ENCODE measurements around the gene PIP5K1A. TPM values are rescaled to one million over a fixed set of nuclear protein-coding genes. Genes with fewer than 3 reads are reported as not detected.

The PIP5K1A gene
- total and polyA plus RNA-seq, 3 experiments from 2014 or later, result 13.0 to 77.0 (median 76.7) TPM

DNA sequence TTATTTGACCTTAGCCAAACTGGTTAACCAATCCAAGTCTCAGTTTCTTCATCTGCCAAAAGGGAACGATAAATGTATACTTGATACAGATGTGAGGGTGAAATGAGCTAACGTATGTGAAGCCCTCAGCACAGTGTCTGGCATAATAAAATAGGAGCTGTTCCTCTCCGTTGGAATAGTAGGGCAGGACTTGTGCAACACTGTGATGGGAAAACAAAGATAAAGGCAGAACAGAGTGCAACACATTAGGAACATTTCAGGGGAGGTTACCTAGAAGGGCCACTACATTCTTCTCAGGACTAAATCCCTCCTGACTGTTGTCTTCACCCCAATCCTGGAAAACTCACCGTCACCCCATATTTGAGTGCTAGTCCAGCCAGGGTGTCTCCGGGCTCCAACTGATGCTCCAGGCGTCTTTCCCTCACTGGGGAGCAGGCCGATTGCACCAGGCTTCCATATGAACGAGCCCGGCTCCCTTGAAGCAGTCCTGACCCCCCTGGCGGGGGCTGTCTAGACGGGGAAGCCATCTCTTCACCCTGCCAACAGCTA, 33.5 kb upstream of the PIP5K1A start:
- Histone ChIP-seq H3K4me1 (ENCODE audit: insufficient read depth, low read length) (peaks cover 46% of the 10 kb centered on the region), H3K27me3 (ENCODE audit: insufficient read depth, low read length, poor library complexity, severe bottlenecking) (no peaks in the 10 kb centered on the region), H3K36me3 (ENCODE audit: insufficient read depth, low read length) (peaks cover 9% of the 10 kb centered on the region), H3K4me3 (ENCODE audit: low read length) (peak overlapping the region; percentile 94), H3K27ac (ENCODE audit: low read depth, low read length) (peak overlapping the region; percentile 78), H3K9me3 (ENCODE audit: low read length) (no peaks in the 10 kb centered on the region)
- H3K27me3 Mint-ChIP-seq, result peaks cover 0 to 3% of the 10 kb centered on the region in 2 donors
- POLR2A ChIA-PET, result interaction anchor here (0.6 to 2.4 kb wide), 3 partner anchors 8 to 90 kb away, joined by 3 to 8 read pairs (median 3); partner anchors contain the start of genes PSMD4 and TNFAIP8L2
- peaks cover 0 to 57% (median 5%) of the 10 kb centered on the region in 3 donors for H3K36me3 Mint-ChIP-seq
- H3K4me3 Mint-ChIP-seq, result peak overlapping the region; percentile 23 to 96 (median 93)
- DNase-seq, result no peak
- H3K9me3 Mint-ChIP-seq, result peaks cover 0 to 2% (median 0%) of the 10 kb centered on the region in 5 donors
- peak overlapping the region in 7 of 8 donors; percentile 24 to 97 (median 61) for H3K27ac Mint-ChIP-seq
- peaks cover 45 to 75% (median 52%) of the 10 kb centered on the region in 3 donors for H3K4me1 Mint-ChIP-seq
- CTCF ChIA-PET, result interaction anchor here (3.2 kb wide), 1 partner anchor 9 kb away, joined by 17 read pairs; the partner anchor contains the start of gene TNFAIP8L2

- H3K27ac Mint-ChIP-seq, result peak overlapping the region; percentile 91 to 99 (median 95)
- peaks cover 0 to 60% (median 5%) of the 10 kb centered on the region in 3 donors for H3K36me3 Mint-ChIP-seq
- Histone ChIP-seq H3K27ac (ENCODE audit: low read depth, low read length) (peak overlapping the region; percentile 78), H3K4me3 (ENCODE audit: low read length) (peak overlapping the region; percentile 94), H3K9me3 (ENCODE audit: low read length) (no peaks in the 10 kb centered on the region), H3K27me3 (ENCODE audit: insufficient read depth, low read length, poor library complexity, severe bottlenecking) (no peaks in the 10 kb centered on the region), H3K36me3 (ENCODE audit: insufficient read depth, low read length) (peaks cover 9% of the 10 kb centered on the region), H3K4me1 (ENCODE audit: insufficient read depth, low read length) (peaks cover 41% of the 10 kb centered on the region)
- peak in 2 of 5 donors; percentile 13 to 52 for DNase-seq
- peaks cover 0 to 3% of the 10 kb centered on the region in 2 donors for H3K27me3 Mint-ChIP-seq
- peak overlapping the region; percentile 92 to 99 (median 95) for H3K4me3 Mint-ChIP-seq
- CTCF ChIA-PET, result interaction anchor here (3.2 kb wide), 1 partner anchor 9 kb away, joined by 17 read pairs; the partner anchor contains the start of gene TNFAIP8L2
- POLR2A ChIA-PET, result interaction anchor here (0.6 to 2.4 kb wide), 3 partner anchors 8 to 89 kb away, joined by 3 to 8 read pairs (median 3); partner anchors contain the start of genes PSMD4 and TNFAIP8L2
- peaks cover 0 to 2% (median 0%) of the 10 kb centered on the region in 5 donors for H3K9me3 Mint-ChIP-seq
- peaks cover 42 to 70% (median 47%) of the 10 kb centered on the region in 3 donors for H3K4me1 Mint-ChIP-seq
These were observed 33.0 kb upstream of the PIP5K1A start for GRCh38 chr1:151165281-151165737.

DNA sequence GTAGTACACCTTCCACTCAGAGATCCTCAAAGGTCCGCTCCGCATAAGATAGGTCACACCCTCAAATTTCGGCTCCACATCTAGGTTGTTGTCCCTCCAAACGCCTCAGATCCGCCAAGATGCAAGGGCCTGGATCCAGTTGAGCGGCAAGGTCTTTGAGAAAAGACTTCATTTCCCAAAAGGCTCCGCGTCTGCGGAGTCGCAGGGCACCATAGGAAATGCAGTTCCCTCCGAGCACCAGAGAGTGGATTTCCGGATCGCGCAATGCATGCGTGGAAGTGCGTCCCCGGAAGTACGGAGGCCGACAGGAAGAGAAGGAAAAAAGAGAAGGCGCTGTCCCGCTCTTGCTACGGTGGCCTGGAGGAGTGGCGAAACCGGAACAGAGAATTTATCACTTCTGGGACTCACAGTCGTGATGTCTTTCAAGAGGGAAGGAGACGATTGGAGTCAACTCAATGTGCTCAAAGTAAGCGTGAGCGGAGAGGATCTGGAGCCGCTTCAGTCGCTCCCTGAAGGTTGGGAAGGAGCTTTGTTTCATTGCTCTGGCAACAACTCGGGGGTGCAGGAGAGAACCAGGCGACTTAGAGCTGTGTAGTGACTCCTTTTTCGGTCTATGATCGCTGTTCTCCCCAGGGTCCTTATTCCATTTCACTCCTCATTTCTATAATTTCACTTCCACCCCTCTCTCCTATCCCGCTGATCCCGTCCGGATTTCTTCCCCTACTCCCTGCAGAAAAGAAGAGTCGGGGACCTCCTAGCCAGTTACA, 32.4 kb upstream of the PIP5K1A start, which contains the start of the genes LYSMD1 and SCNM1:
LYSMD1 (minus strand) TSS at position 165 of the 767 bp plus-strand sequence. CDS start 644 bp downstream, outside the sequence.
SCNM1 (plus strand) TSS at position 407 of the 767 bp plus-strand sequence; CDS start at position 416, 9 bp downstream.
- H3K36me3 ChIP-seq (ENCODE audit: insufficient read depth, low read length), result peaks cover 9% of the 10 kb centered on the region
- DNase-seq, result peak; percentile 94 to 98 (median 97)
- peak within 1 kb of the TSS; percentile 91 to 99 (median 95) for H3K27ac Mint-ChIP-seq
- peak within 1 kb of the TSS; percentile 92 to 99 (median 95) for H3K4me3 Mint-ChIP-seq
- ChIA-PET CTCF (interaction anchor here (0.8 to 3.2 kb wide), 2 partner anchors 10 to 113 kb away, joined by 3 to 17 read pairs; partner anchors contain the start of gene TNFAIP8L2), POLR2A (interaction anchor here (0.6 to 2.4 kb wide), 4 partner anchors 9 to 110 kb away, joined by 3 to 8 read pairs (median 4); partner anchors contain the start of genes TNFAIP8L2 and VPS72)
- H3K36me3 Mint-ChIP-seq, result peaks cover 0 to 63% (median 6%) of the 10 kb centered on the region in 3 donors
- peaks cover 0 to 2% (median 0%) of the 10 kb centered on the region in 5 donors for H3K9me3 Mint-ChIP-seq
- peaks cover 0 to 3% of the 10 kb centered on the region in 2 donors for H3K27me3 Mint-ChIP-seq
- peak within 1 kb of the TSS; percentile 94 for H3K4me3 ChIP-seq (ENCODE audit: low read length)
- no peaks in the 10 kb centered on the region for H3K9me3 ChIP-seq (ENCODE audit: low read length)
- H3K27ac ChIP-seq (ENCODE audit: low read depth, low read length), result peak within 1 kb of the TSS; percentile 78
- peaks cover 36% of the 10 kb centered on the region for H3K4me1 ChIP-seq (ENCODE audit: insufficient read depth, low read length)
- peaks cover 39 to 64% (median 46%) of the 10 kb centered on the region in 3 donors for H3K4me1 Mint-ChIP-seq
- no peaks in the 10 kb centered on the region for H3K27me3 ChIP-seq (ENCODE audit: insufficient read depth, low read length, poor library complexity, severe bottlenecking)

DNA sequence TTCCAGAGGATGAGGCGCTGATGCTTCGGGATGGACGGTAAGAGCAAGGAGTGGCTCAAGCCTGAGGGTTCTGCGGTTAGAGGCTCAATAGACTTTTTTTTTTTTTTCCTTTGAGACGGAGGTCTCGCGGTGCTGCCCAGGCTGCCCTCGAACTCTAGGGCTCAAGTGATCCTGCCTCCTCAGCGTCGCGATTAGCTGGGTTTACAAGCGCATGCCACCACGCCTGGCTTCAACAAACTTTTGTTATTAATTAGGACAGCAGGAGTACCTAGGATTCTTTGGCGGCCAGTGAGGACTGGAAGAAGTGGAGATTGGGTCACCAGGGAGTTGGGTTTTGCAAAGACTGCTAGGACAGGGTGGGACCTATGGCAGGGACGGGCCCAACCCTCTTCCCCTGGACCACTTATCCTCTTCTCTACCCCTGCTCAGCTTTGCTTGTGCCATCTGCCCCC, 31.8 kb upstream of the PIP5K1A start:
- no peaks in the 10 kb centered on the region for H3K27me3 ChIP-seq (ENCODE audit: insufficient read depth, low read length, poor library complexity, severe bottlenecking)
- no peak for DNase-seq
- Mint-ChIP-seq H3K4me3 (peak overlapping the region; percentile 92 to 99 (median 95)), H3K27me3 (peaks cover 0 to 3% of the 10 kb centered on the region in 2 donors), H3K4me1 (peaks cover 37 to 58% (median 43%) of the 10 kb centered on the region in 3 donors), H3K9me3 (peaks cover 0 to 2% (median 0%) of the 10 kb centered on the region in 5 donors), H3K36me3 (peaks cover 0 to 65% (median 6%) of the 10 kb centered on the region in 3 donors), H3K27ac (peak overlapping the region in 7 of 8 donors; percentile 91 to 99 (median 94))
- peaks cover 34% of the 10 kb centered on the region for H3K4me1 ChIP-seq (ENCODE audit: insufficient read depth, low read length)
- CTCF ChIA-PET, result interaction anchor here (0.8 to 3.2 kb wide), 2 partner anchors 10 to 114 kb away, joined by 3 to 17 read pairs; partner anchors contain the start of gene TNFAIP8L2
- peak overlapping the region; percentile 78 for H3K27ac ChIP-seq (ENCODE audit: low read depth, low read length)
- POLR2A ChIA-PET, result interaction anchor here (0.6 to 2.4 kb wide), 4 partner anchors 8 to 110 kb away, joined by 3 to 8 read pairs (median 4); partner anchors contain the start of genes TNFAIP8L2 and VPS72
- peak overlapping the region; percentile 94 for H3K4me3 ChIP-seq (ENCODE audit: low read length)
- H3K36me3 ChIP-seq (ENCODE audit: insufficient read depth, low read length), result peaks cover 9% of the 10 kb centered on the region
- H3K9me3 ChIP-seq (ENCODE audit: low read length), result no peaks in the 10 kb centered on the region

DNA sequence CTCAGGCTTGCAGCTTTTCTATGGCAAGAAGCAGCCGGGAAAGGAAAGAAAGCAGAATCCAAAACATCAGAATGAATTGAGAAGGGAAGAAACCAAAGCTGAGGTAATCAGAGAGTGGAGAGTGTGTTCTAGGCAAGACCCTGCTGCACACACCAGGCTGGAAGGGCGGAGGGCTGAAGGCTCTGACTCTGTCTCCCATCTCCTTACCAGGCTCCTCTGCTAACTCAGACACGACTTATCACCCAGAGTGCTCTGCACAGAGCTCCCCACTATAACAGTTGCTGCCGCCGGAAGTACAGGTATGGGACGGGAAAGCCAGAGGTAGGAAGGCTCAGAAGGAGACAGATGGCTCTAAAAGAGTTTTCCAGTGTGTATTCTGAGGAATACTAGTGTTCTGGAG, 31.2 kb upstream of the PIP5K1A start:
- Mint-ChIP-seq H3K9me3 (peaks cover 0 to 2% (median 0%) of the 10 kb centered on the region in 5 donors), H3K36me3 (peaks cover 0 to 62% (median 6%) of the 10 kb centered on the region in 3 donors), H3K27me3 (peaks cover 0 to 4% of the 10 kb centered on the region in 2 donors), H3K4me3 (peak overlapping the region; percentile 92 to 99 (median 95)), H3K27ac (peak overlapping the region in 6 of 8 donors; percentile 29 to 94 (median 82)), H3K4me1 (peaks cover 31 to 52% (median 37%) of the 10 kb centered on the region in 3 donors)
- no peaks in the 10 kb centered on the region for H3K27me3 ChIP-seq (ENCODE audit: insufficient read depth, low read length, poor library complexity, severe bottlenecking)
- no peak for DNase-seq
- POLR2A ChIA-PET, result interaction anchor here (1.4 to 2.4 kb wide), 2 partner anchors 10 to 23 kb away, joined by 5 to 8 read pairs; partner anchors contain the start of genes TNFAIP8L2 and VPS72
- H3K27ac ChIP-seq (ENCODE audit: low read depth, low read length), result peak overlapping the region; percentile 78
- peak overlapping the region; percentile 94 for H3K4me3 ChIP-seq (ENCODE audit: low read length)
- H3K9me3 ChIP-seq (ENCODE audit: low read length), result no peaks in the 10 kb centered on the region
- CTCF ChIA-PET, result interaction anchor here (3.2 kb wide), 1 partner anchor 11 kb away, joined by 17 read pairs; the partner anchor contains the start of gene TNFAIP8L2
- peaks cover 9% of the 10 kb centered on the region for H3K36me3 ChIP-seq (ENCODE audit: insufficient read depth, low read length)
- peaks cover 28% of the 10 kb centered on the region for H3K4me1 ChIP-seq (ENCODE audit: insufficient read depth, low read length)

DNA sequence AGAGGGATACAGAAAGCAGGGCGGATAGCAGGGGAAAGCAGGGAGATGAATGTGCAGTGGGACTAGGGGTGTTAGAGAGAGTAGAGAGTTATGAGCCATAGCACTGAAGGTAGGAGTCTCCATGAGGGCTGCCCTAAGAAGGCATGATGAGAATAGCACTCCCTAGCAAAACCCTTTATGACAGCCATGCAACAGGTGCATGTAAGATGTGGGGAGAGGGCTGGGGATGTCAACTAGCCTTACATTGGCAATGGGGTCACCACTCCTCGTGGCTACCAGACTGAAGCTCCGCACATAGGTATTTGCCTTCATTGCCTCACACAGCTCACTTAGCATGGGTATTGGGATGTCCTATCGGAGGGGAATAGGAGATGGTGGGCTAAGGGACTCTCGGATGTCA, 27.2 kb upstream of the PIP5K1A start:
- Histone ChIP-seq H3K27me3 (ENCODE audit: insufficient read depth, low read length, poor library complexity, severe bottlenecking) (no peaks in the 10 kb centered on the region), H3K36me3 (ENCODE audit: insufficient read depth, low read length) (peaks cover 19% of the 10 kb centered on the region), H3K4me3 (ENCODE audit: low read length) (no peak overlapping the region), H3K27ac (ENCODE audit: low read depth, low read length) (no peak overlapping the region), H3K4me1 (ENCODE audit: insufficient read depth, low read length) (peaks cover 11% of the 10 kb centered on the region), H3K9me3 (ENCODE audit: low read length) (no peaks in the 10 kb centered on the region)
- Mint-ChIP-seq H3K4me1 (peaks cover 9 to 22% (median 12%) of the 10 kb centered on the region in 3 donors), H3K27ac (peak overlapping the region in 5 of 8 donors; percentile 10 to 77 (median 56)), H3K36me3 (peaks cover 5 to 78% (median 7%) of the 10 kb centered on the region in 3 donors), H3K4me3 (peak overlapping the region in 1 of 7 donors; percentile 54), H3K27me3 (peaks cover 0 to 1% of the 10 kb centered on the region in 2 donors), H3K9me3 (no peaks in the 10 kb centered on the region)
- DNase-seq, result no peak
- CTCF ChIA-PET, result interaction anchor here (1.2 to 1.9 kb wide), 3 partner anchors 15 to 72 kb away, joined by 3 to 6 read pairs (median 4); partner anchors contain the start of gene TNFAIP8L2
- POLR2A ChIA-PET, result no interaction called here

Measured in CD8-positive, alpha-beta memory T cell (primary cell).